ENCODE measurements around the gene DDX54.

DDX54 gene

GRCh38 chr12:113197518-113198077 lies 12.3 kb upstream of the DDX54 start:
- POLR2A ChIA-PET (ENCODE audit: low non-redundant PET), result interaction anchor here (0.6 kb wide), 1 partner anchor 23 kb away, joined by 3 read pairs; the partner anchor contains the start of gene TPCN1
- no peak overlapping the region for H3K27ac ChIP-seq
- no peak for DNase-seq (ENCODE audit: low spot score)
- no peak for TF ChIP-seq CTCF (conservative IDR thresholded peaks at IDR 0.05; ENCODE audit: low read depth)
- CTCF ChIA-PET, result interaction anchor here (0.6 to 0.8 kb wide), 4 partner anchors 23 to 194 kb away, joined by 3 to 8 read pairs (median 4); no protein-coding TSS in a partner anchor

DNA sequence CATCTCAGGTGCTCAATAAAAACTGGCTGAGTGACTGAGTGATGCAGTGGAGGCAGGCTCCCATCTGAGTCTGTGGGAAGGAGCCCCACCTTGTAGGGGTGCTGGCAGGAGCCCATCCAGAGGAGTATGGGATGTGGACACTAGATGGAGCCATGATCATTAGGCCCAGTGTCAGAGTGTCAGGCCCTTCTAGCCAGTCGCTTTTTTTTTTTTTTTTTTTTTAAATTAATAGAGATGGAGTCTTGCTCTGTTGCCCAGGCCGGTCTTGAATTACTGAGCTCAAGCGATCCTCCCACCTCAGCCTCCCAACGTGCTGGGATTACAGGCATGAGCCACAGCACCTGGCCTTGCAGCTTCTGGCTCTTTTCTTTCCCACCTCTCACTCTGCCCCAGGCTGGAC lies 11.7 kb upstream of the DDX54 start:
- peak; percentile 91 for DNase-seq (ENCODE audit: low spot score)
- POLR2A ChIA-PET (ENCODE audit: low non-redundant PET), result interaction anchor here (0.6 kb wide), 1 partner anchor 24 kb away, joined by 3 read pairs; the partner anchor contains the start of gene TPCN1
- CTCF ChIA-PET, result interaction anchor here (0.6 to 0.8 kb wide), 5 partner anchors 23 to 193 kb away, joined by 3 to 8 read pairs (median 5); no protein-coding TSS in a partner anchor
- H3K27ac ChIP-seq, result peak overlapping the region; percentile 30
- TF ChIP-seq CTCF (conservative IDR thresholded peaks at IDR 0.05; ENCODE audit: low read depth), result peak; percentile 81

DNA sequence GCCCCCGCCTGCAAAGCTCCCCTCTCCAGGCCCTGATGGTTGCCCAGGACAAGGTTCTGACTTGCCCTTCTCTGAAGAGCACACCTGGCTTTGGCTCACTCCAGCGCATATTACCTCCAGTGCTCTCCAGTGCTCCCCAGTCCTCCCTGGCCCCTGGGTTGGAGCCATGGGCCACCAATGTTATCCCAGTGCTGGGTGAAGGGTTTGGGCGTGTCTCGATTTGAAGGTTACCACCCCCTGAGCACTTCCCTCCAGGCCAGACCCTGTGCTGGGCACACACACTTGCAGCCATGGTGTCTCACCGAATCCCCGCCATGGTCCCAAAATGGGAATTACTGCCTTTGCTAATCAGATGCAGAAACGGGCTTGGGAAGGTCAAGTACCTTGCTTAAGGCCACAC lies 11.3 kb upstream of the DDX54 start:
- TF ChIP-seq CTCF (conservative IDR thresholded peaks at IDR 0.05; ENCODE audit: low read depth), result no peak
- H3K27ac ChIP-seq, result peak overlapping the region; percentile 30
- ChIA-PET POLR2A (ENCODE audit: low non-redundant PET) (no interaction called here), CTCF (interaction anchor here (0.6 to 0.8 kb wide), 3 partner anchors 37 to 90 kb away, joined by 5 to 8 read pairs (median 5); no protein-coding TSS in a partner anchor)
- no peak for DNase-seq (ENCODE audit: low spot score)

DNA sequence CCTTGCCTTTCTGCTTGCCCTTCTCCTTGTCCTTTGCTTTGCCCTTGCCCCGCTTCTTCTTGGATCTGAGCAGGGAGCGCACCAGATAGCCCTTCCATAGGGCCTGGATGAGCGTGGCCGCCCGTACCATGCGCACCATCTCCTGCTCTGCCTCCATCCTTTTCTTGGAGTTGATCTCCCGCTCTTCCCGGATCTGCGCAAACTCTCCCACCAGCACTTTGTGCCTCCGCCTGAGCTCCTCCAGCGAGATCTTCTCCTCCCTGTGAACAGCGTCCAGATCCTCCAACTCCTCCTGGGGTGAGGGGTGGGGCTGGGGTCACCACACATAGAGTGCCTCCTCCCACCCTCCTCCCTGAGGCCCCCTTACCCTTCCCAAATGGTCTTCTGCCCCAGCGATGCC lies 10.3 kb upstream of the DDX54 start:
- no peak for DNase-seq (ENCODE audit: low spot score)
- no peak for TF ChIP-seq CTCF (conservative IDR thresholded peaks at IDR 0.05; ENCODE audit: low read depth)
- ChIA-PET POLR2A (ENCODE audit: low non-redundant PET) (no interaction called here), CTCF (interaction anchor here (0.7 kb wide), 1 partner anchor 10 kb away, joined by 3 read pairs; no protein-coding TSS in a partner anchor)
- H3K27ac ChIP-seq, result peak overlapping the region; percentile 86

DNA sequence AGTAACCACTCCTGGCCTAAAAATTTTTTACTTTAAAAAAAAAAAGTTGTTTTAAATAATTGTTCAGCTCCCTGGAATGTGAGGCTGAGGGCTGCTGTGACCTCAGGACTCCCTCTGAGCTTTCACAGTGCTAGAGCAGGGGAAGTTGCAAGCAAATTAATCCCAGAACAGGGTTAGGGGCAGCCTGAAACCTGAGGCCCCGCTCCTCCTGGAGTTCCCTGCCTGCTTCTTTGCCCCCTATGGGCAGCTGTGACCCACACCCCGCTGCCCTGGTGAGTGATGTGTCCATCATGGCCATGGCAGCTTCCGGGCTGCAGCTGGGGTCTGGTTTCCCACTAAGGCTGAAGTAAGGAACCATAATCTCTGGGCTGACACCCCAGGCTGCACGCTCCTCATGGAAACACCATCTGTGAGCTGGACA lies 9.7 kb upstream of the DDX54 start:
- POLR2A ChIA-PET (ENCODE audit: low non-redundant PET), result no interaction called here
- no peak for TF ChIP-seq CTCF (conservative IDR thresholded peaks at IDR 0.05; ENCODE audit: low read depth)
- no peak for DNase-seq (ENCODE audit: low spot score)
- H3K27ac ChIP-seq, result peak overlapping the region; percentile 86
- CTCF ChIA-PET, result interaction anchor here (0.6 to 0.7 kb wide), 2 partner anchors 11 to 22 kb away, joined by 3 read pairs; no protein-coding TSS in a partner anchor

GRCh38 chr12:113191227-113191626 lies 5.9 kb upstream of the DDX54 start:
- DNase-seq (ENCODE audit: low spot score), result no peak
- ChIA-PET POLR2A (ENCODE audit: low non-redundant PET) (no interaction called here), CTCF (no interaction called here)
- peak overlapping the region; percentile 86 for H3K27ac ChIP-seq
- no peak for TF ChIP-seq CTCF (conservative IDR thresholded peaks at IDR 0.05; ENCODE audit: low read depth)
